ENCODE data around the gene SIRT5. TPM values are rescaled to one million over a fixed set of nuclear protein-coding genes. Genes with fewer than 3 reads are reported as not detected.

The SIRT5 gene
- total RNA-seq, 2 donors from 2014 or later = 10.2 to 11.2 TPM

- Histone ChIP-seq H3K4me3 (no peak overlapping the region), H3K9me3 (no peaks in the 10 kb centered on the region), H3K27ac (no peak overlapping the region), H3K27me3 (no peaks in the 10 kb centered on the region), H3K4me1 (peaks cover 2% of the 10 kb centered on the region), H3K36me3 (replicated peaks in 1 of 2; ENCODE audit: insufficient read depth in 1 of 2, low read depth in 2 of 2) (peaks cover 0 to 4% of the 10 kb centered on the region in 2 donors)
- 92% methylated on average over 9 of the region's 9 CpGs for WGBS, 2 donors
- ATAC-seq = no peak
- DNase-seq = no peak
- intact Hi-C loops (cut with DNase I) = no loop called here
- TF ChIP-seq POLR2A (IDR thresholded peaks at IDR 0.05) (no peak), CTCF (IDR thresholded peaks at IDR 0.05) (no peak)
Observed at GRCh38 chr6:13589801-13590200, 15.4 kb downstream of the SIRT5 start.

- Histone ChIP-seq H3K36me3 (replicated peaks in 1 of 2; ENCODE audit: insufficient read depth in 1 of 2, low read depth in 2 of 2) (peaks cover 0 to 4% of the 10 kb centered on the region in 2 donors), H3K27me3 (no peaks in the 10 kb centered on the region), H3K4me1 (peaks cover 5% of the 10 kb centered on the region), H3K9me3 (no peaks in the 10 kb centered on the region), H3K4me3 (no peak overlapping the region), H3K27ac (no peak overlapping the region)
- DNase-seq (no peak), ATAC-seq (no peak)
- intact Hi-C loops (cut with DNase I) = no loop called here
- no peak for TF ChIP-seq CTCF (IDR thresholded peaks at IDR 0.05)
- no peak for TF ChIP-seq POLR2A (IDR thresholded peaks at IDR 0.05)
- 45 to 76% methylated on average over 1 of the region's 1 CpG for WGBS, 2 donors
Observed at GRCh38 chr6:13590574-13591153, 16.3 kb downstream of the SIRT5 start.

GRCh38 chr6:13591205-13591921 is 17.0 kb downstream of the SIRT5 start:
- Histone ChIP-seq H3K9me3 (no peaks in the 10 kb centered on the region), H3K4me3 (no peak overlapping the region), H3K27me3 (no peaks in the 10 kb centered on the region), H3K36me3 (replicated peaks in 1 of 2; ENCODE audit: insufficient read depth in 1 of 2, low read depth in 2 of 2) (peaks cover 0 to 4% of the 10 kb centered on the region in 2 donors), H3K4me1 (peaks cover 5% of the 10 kb centered on the region), H3K27ac (no peak overlapping the region)
- 90 to 96% methylated on average over 19 to 21 of the region's 21 CpGs for WGBS, 2 donors
- TF ChIP-seq POLR2A (IDR thresholded peaks at IDR 0.05) = no peak
- TF ChIP-seq CTCF (IDR thresholded peaks at IDR 0.05) = no peak
- DNase-seq (no peak), ATAC-seq (no peak)
- intact Hi-C loops (cut with DNase I) = no loop called here

GRCh38 chr6:13593103-13593502 is 18.7 kb downstream of the SIRT5 start:
- no peaks in the 10 kb centered on the region for H3K27me3 ChIP-seq
- WGBS, 2 donors = 86 to 94% methylated on average over 6 of the region's 6 CpGs
- peaks cover 5% of the 10 kb centered on the region for H3K4me1 ChIP-seq
- H3K4me3 ChIP-seq = no peak overlapping the region
- peaks cover 0 to under 1% of the 10 kb centered on the region in 2 donors for H3K36me3 ChIP-seq (replicated peaks in 1 of 2; ENCODE audit: insufficient read depth in 1 of 2, low read depth in 2 of 2)
- TF ChIP-seq POLR2A (IDR thresholded peaks at IDR 0.05) = no peak
- TF ChIP-seq CTCF (IDR thresholded peaks at IDR 0.05) = no peak
- intact Hi-C loops (cut with DNase I) = no loop called here
- DNase-seq = no peak
- ATAC-seq = no peak
- no peaks in the 10 kb centered on the region for H3K9me3 ChIP-seq
- no peak overlapping the region for H3K27ac ChIP-seq

- H3K4me1 ChIP-seq = peaks cover 5% of the 10 kb centered on the region
- no peak overlapping the region for H3K4me3 ChIP-seq
- DNase-seq (no peak), ATAC-seq (no peak)
- intact Hi-C loops (cut with DNase I) = no loop called here
- no peaks in the 10 kb centered on the region for H3K36me3 ChIP-seq (replicated peaks in 1 of 2; ENCODE audit: insufficient read depth in 1 of 2, low read depth in 2 of 2)
- WGBS, 2 donors = 89 to 90% methylated on average over 6 of the region's 6 CpGs
- H3K9me3 ChIP-seq = no peaks in the 10 kb centered on the region
- TF ChIP-seq POLR2A (IDR thresholded peaks at IDR 0.05) = no peak
- TF ChIP-seq CTCF (IDR thresholded peaks at IDR 0.05) = no peak
- no peaks in the 10 kb centered on the region for H3K27me3 ChIP-seq
- H3K27ac ChIP-seq = no peak overlapping the region
Observed at GRCh38 chr6:13593720-13594119, 19.3 kb downstream of the SIRT5 start.

All from body of pancreas (tissue), 4 donors.